GM12878 (cell line): ENCODE results near the gene TXNDC9. TPM values are rescaled to one million over a fixed set of nuclear protein-coding genes. Genes with fewer than 3 reads are reported as not detected.
"Not testable (repeated sequence)": the region's sequence is repeated elsewhere in the genome, so short reads cannot be mapped to it uniquely, and the experiment has no call there.

ENCODE experiments used
- ATAC-seq: fragments of 200-7000 bp; cut with Tn5 transposase; 3 replicates; pipeline ENCODE4 v1.9.1; 2020; ENCODE audit warnings: mild to moderate bottlenecking, moderate library complexity
- BruUV-seq: library from RNA; stranded (reverse); fragments of 400-500 nt; replicated peaks from 2 replicates; lab custom pipeline; 2021; lab: Mats Ljungman, UMichigan
- CTCF ChIA-PET: fragments of 300-600 bp; sonication (Branson Sonifier 250); formaldehyde crosslinking; extraction: SDS; loops from one replicate; lab custom pipeline; 2021; ENCODE audit warnings: inconsistent platforms; lab: Yijun Ruan, JAX
- POLR2A ChIA-PET: fragments of 350-600 bp; formaldehyde crosslinking; extraction: SDS; loops from one replicate; lab custom pipeline; 2021; ENCODE audit warnings: inconsistent platforms; lab: Charles Lee
- RAD21 ChIA-PET: fragments of 300-600 bp; sonication (Branson Sonifier 250); formaldehyde crosslinking; loops from one replicate; lab custom pipeline; 2023; ENCODE audit warnings: antibody characterized with exemption; ENCODE audit not compliant: unreplicated experiment; lab: Charles Lee
- SMC1A ChIA-PET: fragments of 300-600 bp; sonication (Branson Sonifier 250); formaldehyde crosslinking; loops from one replicate; lab custom pipeline; 2023; ENCODE audit not compliant: unreplicated experiment, uncharacterized antibody; lab: Charles Lee
- DNase-seq: peaks from one replicate; pipeline ENCODE4 v3.0.0-alpha.2; 2011; ENCODE audit warnings: low read depth, low spot score
- FAIRE-seq: peaks from 3 replicates; lab custom pipeline; 2011; peaks lifted over from hg19 to GRCh38; lab: Jason Lieb, UNC
- H2AFZ ChIP-seq: 2 replicates; pipeline ENCODE4 v1.6.0; 2011; ENCODE audit warnings: low read depth, low read length, control low read depth; ENCODE audit not compliant: control insufficient read depth
- H3K27ac ChIP-seq: 2 replicates; pipeline ENCODE4 v1.5.1; 2011; ENCODE audit warnings: control low read depth; ENCODE audit not compliant: control insufficient read depth, insufficient read depth
- H3K27me3 ChIP-seq, 2 experiments: replicated peaks in 1 of 2; 2 replicates each; pipeline versions ENCODE4 v1.6.0 to v1.6.1; 2011; ENCODE audit warnings: low read length in 1 of 2; ENCODE audit not compliant: control insufficient read depth in 2 of 2, insufficient read depth in 2 of 2
- H3K36me3 ChIP-seq, 2 experiments: 2 replicates each; pipeline ENCODE4 v1.5.1; 2011; ENCODE audit warnings: low read length in 1 of 2; ENCODE audit not compliant: control insufficient read depth in 2 of 2, insufficient read depth in 2 of 2
- H3K4me1 ChIP-seq: 2 replicates; pipeline ENCODE4 v1.6.1; 2011; ENCODE audit warnings: mild to moderate bottlenecking, low read length, moderate library complexity, mixed read lengths; ENCODE audit not compliant: control insufficient read depth, insufficient read depth
- H3K4me2 ChIP-seq: 2 replicates; pipeline ENCODE4 v1.6.0; 2011; ENCODE audit warnings: control low read depth; ENCODE audit not compliant: control insufficient read depth, insufficient read depth
- H3K4me3 ChIP-seq: fragments of 200-600 bp; sonication (generic); 2 replicates; pipeline ENCODE4 v1.5.1; 2016
- H3K79me2 ChIP-seq: 2 replicates; pipeline ENCODE4 v1.6.0; 2011; ENCODE audit warnings: low read length; ENCODE audit not compliant: control insufficient read depth, insufficient read depth
- H3K9ac ChIP-seq: 2 replicates; pipeline ENCODE4 v1.8.0; 2011; ENCODE audit warnings: low read length, control low read depth, mixed read lengths; ENCODE audit not compliant: control insufficient read depth, insufficient read depth
- H3K9me3 ChIP-seq: replicated peaks from 3 replicates; pipeline ENCODE4 v1.5.1; 2011; ENCODE audit warnings: mild to moderate bottlenecking, low read length; ENCODE audit not compliant: control insufficient read depth, insufficient read depth
- H4K20me1 ChIP-seq: 2 replicates; pipeline ENCODE4 v1.6.0; 2011; ENCODE audit not compliant: control insufficient read depth, insufficient read depth
- IRF4 ChIP-seq: IDR thresholded peaks from 2 replicates; pipeline ENCODE4 v1.6.1; 2011; ENCODE audit warnings: low read depth, low read length
- RUNX3 ChIP-seq: IDR thresholded peaks from 2 replicates; pipeline ENCODE4 v1.6.1; 2012; ENCODE audit warnings: low read length, inconsistent platforms
- YBX1 ChIP-seq: fragments of 450-650 bp; IDR thresholded peaks from 2 replicates; pipeline ENCODE4 v1.6.1; 2016; ENCODE audit warnings: antibody characterized with exemption
- WGBS: methylation state at CpG from one replicate; pipeline ENCODE4 v1.1.6; 2016; ENCODE audit warnings: low lambda C conversion rate; ENCODE audit not compliant: insufficient replicate concordance, insufficient coverage; ENCODE audit errors: missing lambda C conversion rate; 5-methylcytosine and 5-hydroxymethylcytosine counted together
- in situ Hi-C: fragments of 300-500 bp; cut with MboI; formaldehyde crosslinking; loops from 9 replicates; pipeline ENCODE4 v1.14.3; 2018; ENCODE audit warnings: mixed read lengths
- intact Hi-C: fragments of 100-400 bp; cut with micrococcal nuclease; formaldehyde crosslinking; loops from one replicate; pipeline ENCODE4 v1.14.2; 2022; ENCODE audit not compliant: unreplicated experiment
- polyA plus RNA-seq, 11 experiments: library from polyadenylated mRNA; depleted of rRNA in 4 of 11; unstranded in 6 of 11; stranded (reverse) in 5 of 11; fragments of >200 nt; fragmentation: Nextera tagmentation in 4 of 11; fragmentation: Illumina TruSeq in 1 of 11; extraction: Ambion mirVana in 4 of 11; extraction: Trizol in 1 of 11; gene quantifications; 1 replicate in 1 of 11; 2 replicates in 10 of 11; pipeline versions ENCODE4 v1.2.1 to v1.2.3, GENCODE V29; 2011 to 2016; ENCODE audit warnings: inconsistent platforms in 2 of 11, missing spikeins in 2 of 11, low read depth in 1 of 11
- total RNA-seq, 4 experiments: library from RNA; depleted of rRNA in 3 of 4; stranded (reverse); fragments of >200 nt in 3 of 4; fragmentation: Illumina TruSeq in 1 of 4; extraction: Trizol in 1 of 4; gene quantifications; 2 replicates each; pipeline versions ENCODE4 v1.2.1 to v1.2.3, GENCODE V29; 2013 to 2021

The TXNDC9 gene
- total and polyA plus RNA-seq, 10 of the 15 experiments (the other 5 are each of a cell fraction or from before 2014, with no cell fraction given), result 27.0 to 170 (median 50.9) TPM

DNA sequence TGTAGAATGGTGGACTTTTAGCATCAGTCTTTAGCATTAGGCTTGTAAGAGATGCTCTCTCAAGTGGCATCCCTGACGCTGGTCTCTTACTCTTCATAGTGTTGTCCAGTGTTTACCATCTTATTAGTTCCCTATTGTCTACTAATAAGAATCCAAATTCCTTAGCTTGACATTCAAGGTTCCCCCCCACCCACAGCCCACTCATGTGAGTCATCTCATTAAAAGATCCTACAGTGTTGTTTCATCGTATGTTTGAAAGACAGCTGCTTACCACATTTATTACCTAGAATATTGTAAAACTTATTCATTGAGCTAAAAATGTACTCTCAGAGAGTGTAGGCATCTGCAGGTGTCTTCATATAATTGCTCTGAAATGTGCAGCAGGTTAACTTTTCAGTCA is 29.5 kb upstream of the TXNDC9 start:
- ATAC-seq, result no peak
- H3K27me3 ChIP-seq, result no peaks in the 10 kb centered on the region
- H3K27ac ChIP-seq, result no peak overlapping the region
- ChIA-PET CTCF (interaction anchor here (0.5 to 2.2 kb wide), 7 partner anchors 8 to 239 kb away, joined by 3 to 9 read pairs (median 3); no protein-coding TSS in a partner anchor), POLR2A (interaction anchor here (0.9 to 1.6 kb wide), 2 partner anchors 9 to 12 kb away, joined by 3 to 4 read pairs; no protein-coding TSS in a partner anchor)
- H3K79me2 ChIP-seq, result no peaks in the 10 kb centered on the region
- in situ Hi-C loops, result no loop called here
- H3K4me2 ChIP-seq, result no peak overlapping the region
- FAIRE-seq, result no peak
- no peaks in the 10 kb centered on the region for H3K4me1 ChIP-seq
- TF ChIP-seq IRF4, result no peak
- TF ChIP-seq, all 136 proteins: peak for 0
- Histone ChIP-seq H3K4me3 (no peak overlapping the region), H3K9ac (no peak overlapping the region), H4K20me1 (no peaks in the 10 kb centered on the region), H3K9me3 (no peaks in the 10 kb centered on the region), H3K36me3 (peaks cover 5 to 42% of the 10 kb centered on the region in 2 experiments), H2AFZ (no peak overlapping the region)
- RAD21 ChIA-PET, result interaction anchor here (0.9 to 1.5 kb wide), 2 partner anchors 9 to 17 kb away, joined by 3 read pairs; no protein-coding TSS in a partner anchor
- SMC1A ChIA-PET, result interaction anchor here (1.2 to 3.0 kb wide), 6 partner anchors 9 to 116 kb away, joined by 3 to 11 read pairs (median 6); no protein-coding TSS in a partner anchor
- intact Hi-C loops, result no loop called here
- DNase-seq, result no peak
- BruUV-seq, result no TSS peak
- WGBS, result 100% methylated on average over 2 of the region's 2 CpGs

- H3K36me3 ChIP-seq, result peaks cover 0 to 6% of the 10 kb centered on the region in 2 experiments; a peak in 2 of 4 replicates
- H3K27ac ChIP-seq, result no peak overlapping the region
- BruUV-seq, result no TSS peak
- no peak for DNase-seq
- FAIRE-seq, result no peak
- no peaks in the 10 kb centered on the region for H3K27me3 ChIP-seq
- no peaks in the 10 kb centered on the region for H4K20me1 ChIP-seq
- H3K9ac ChIP-seq, result no peak overlapping the region
- H2AFZ ChIP-seq, result no peak overlapping the region
- POLR2A ChIA-PET, result interaction anchor here (0.6 to 2.0 kb wide), 4 partner anchors 9 to 115 kb away, joined by 3 to 10 read pairs (median 6); partner anchors contain the start of gene EIF5B
- RAD21 ChIA-PET, result interaction anchor here (1.1 to 2.1 kb wide), 3 partner anchors 9 to 20 kb away, joined by 3 to 8 read pairs (median 8); partner anchors contain the start of genes EIF5B and TXNDC9
- H3K4me1 ChIP-seq, result no peaks in the 10 kb centered on the region
- peak overlapping the region; percentile 36; the same call in 1 of the 2 replicates for H3K4me2 ChIP-seq
- intact Hi-C loops, result no loop called here
- H3K9me3 ChIP-seq, result no peaks in the 10 kb centered on the region
- TF ChIP-seq RUNX3 (peak; percentile 51), YBX1 (no peak)
- SMC1A ChIA-PET, result interaction anchor here (0.8 to 2.6 kb wide), 9 partner anchors 8 to 266 kb away, joined by 3 to 17 read pairs (median 7); partner anchors contain the start of gene EIF5B
- H3K79me2 ChIP-seq, result peaks cover 67% of the 10 kb centered on the region
- H3K4me3 ChIP-seq, result no peak overlapping the region
- in situ Hi-C loops, result no loop called here
- CTCF ChIA-PET, result interaction anchor here (1.3 to 2.8 kb wide), 3 partner anchors 9 to 125 kb away, joined by 3 to 15 read pairs (median 3); partner anchors contain the start of genes EIF5B and TXNDC9
- peak; percentile 79 for ATAC-seq
These were observed 20.7 kb upstream of the TXNDC9 start for GRCh38 chr2:99356853-99357252.

DNA sequence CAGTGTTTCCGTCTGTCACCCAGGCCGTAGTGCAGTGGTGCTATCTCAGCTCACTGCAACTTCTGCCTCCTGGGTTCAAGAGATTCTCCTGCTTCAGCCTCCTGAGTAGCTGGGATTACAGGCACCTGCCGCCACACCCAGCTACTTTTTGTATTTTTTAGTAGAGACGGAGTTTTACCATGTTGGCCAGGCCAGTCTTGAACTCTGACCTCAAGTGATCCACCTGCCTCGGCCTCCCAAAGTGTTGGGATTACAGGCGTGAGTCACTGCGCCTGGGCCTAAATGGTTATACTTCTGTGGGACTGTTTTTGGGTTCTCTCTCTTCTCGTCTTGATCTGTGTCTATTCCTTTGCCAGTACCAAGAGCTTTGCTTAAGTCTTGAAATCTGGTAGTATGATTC is 18.7 kb upstream of the TXNDC9 start:
- whole genome bisulfite sequencing, result 100% methylated on average over 6 of the region's 8 CpGs
- H3K9me3 ChIP-seq, DNase-seq, H3K36me3 ChIP-seq, H2AFZ ChIP-seq, H3K27me3 ChIP-seq, H3K27ac ChIP-seq, BruUV-seq, in situ Hi-C loops, FAIRE-seq, H3K4me1 ChIP-seq, H3K9ac ChIP-seq, ATAC-seq, RAD21 ChIA-PET, H3K4me3 ChIP-seq, H4K20me1 ChIP-seq, POLR2A ChIA-PET, H3K4me2 ChIP-seq, intact Hi-C loops: not testable (repeated sequence)
- ChIA-PET CTCF (interaction anchor here (1.3 kb wide), 1 partner anchor 49 kb away, joined by 3 read pairs; no protein-coding TSS in a partner anchor), SMC1A (interaction anchor here (1.3 kb wide), 2 partner anchors 13 to 22 kb away, joined by 3 to 4 read pairs; no protein-coding TSS in a partner anchor)
- H3K79me2 ChIP-seq, result peaks cover 86% of the 10 kb centered on the region
